PFSK-1 (cell line): ENCODE measurements around the gene ATP2A2.

Experiments
- POLR2AphosphoS5 ChIP-seq: IDR thresholded peaks from 2 replicates; pipeline ENCODE4 v1.6.1; 2012; ENCODE audit warnings: low read depth, mild to moderate bottlenecking, control low read depth, low read length, moderate library complexity
- REST ChIP-seq, 2 experiments: IDR thresholded peaks; 2 replicates each; pipeline versions ENCODE4 v1.6.1 to v1.8.0; 2011 to 2012; ENCODE audit warnings: low read depth in 2 of 2, low read length in 2 of 2, control low read depth in 1 of 2, inconsistent platforms in 1 of 2, mild to moderate bottlenecking in 1 of 2, moderate library complexity in 1 of 2; ENCODE audit not compliant: insufficient read depth in 1 of 2
- TAF1 ChIP-seq: IDR thresholded peaks from 2 replicates; pipeline ENCODE4 v1.6.1; 2012; ENCODE audit warnings: low read length, control low read depth, borderline replicate concordance; ENCODE audit not compliant: insufficient read depth

- TF ChIP-seq TAF1 (no peak), POLR2AphosphoS5 (no peak), REST (IDR thresholded peaks at IDR 0.05; ENCODE audit: insufficient read depth in 1 of 2, low read depth in 2 of 2, low read length in 2 of 2) (no peak)
Observed at GRCh38 chr12:110247340-110248095, 33.5 kb upstream of the ATP2A2 start.
